Suprapubic skin (tissue), 4 donors: ENCODE measurements around the gene PRAME. TPM values are rescaled to one million over a fixed set of nuclear protein-coding genes. Genes with fewer than 3 reads are reported as not detected.

Experiments used
- DNase-seq, 2 donors: peaks; one replicate each; pipeline ENCODE4 v3.0.0-alpha.2; 2019; ENCODE audit warnings: low spot score in 2 of 2
- H3K27ac ChIP-seq: fragments of 200-600 bp; sonication (generic); one replicate; pipeline ENCODE4 v1.5.1; 2019
- H3K27me3 ChIP-seq: fragments of 200-600 bp; sonication (generic); one replicate; pipeline ENCODE4 v1.5.1; 2019
- H3K36me3 ChIP-seq: fragments of 200-600 bp; sonication (generic); one replicate; pipeline ENCODE4 v1.5.1; 2019
- H3K4me1 ChIP-seq: fragments of 200-600 bp; sonication (generic); one replicate; pipeline ENCODE4 v1.5.1; 2019
- H3K4me3 ChIP-seq: fragments of 200-600 bp; sonication (generic); one replicate; pipeline ENCODE4 v1.5.1; 2019; ENCODE audit warnings: mild to moderate bottlenecking
- H3K9me3 ChIP-seq: fragments of 200-600 bp; sonication (generic); one replicate; pipeline ENCODE4 v1.5.1; 2019
- EP300 ChIP-seq: sonication (generic); formaldehyde crosslinking; IDR thresholded peaks from one replicate; pipeline ENCODE4 v1.6.1; 2017; ENCODE audit warnings: antibody characterized with exemption
- POLR2A ChIP-seq, 2 donors: fragments of 450-650 bp; IDR thresholded peaks; one replicate each; pipeline ENCODE4 v1.6.1; 2017; ENCODE audit warnings: antibody characterized with exemption in 2 of 2, mild to moderate bottlenecking in 2 of 2, moderate library complexity in 2 of 2
- POLR2AphosphoS5 ChIP-seq, 3 donors: sonication (generic); formaldehyde crosslinking; IDR thresholded peaks; one replicate each; pipeline ENCODE4 v1.6.1; 2017; ENCODE audit warnings: antibody characterized with exemption in 3 of 3
- WGBS: methylation state at CpG from one replicate; pipeline ENCODE4 v1.1.5; 2018; 5-methylcytosine and 5-hydroxymethylcytosine counted together
- total RNA-seq, 4 donors: library from RNA; depleted of rRNA; stranded (reverse); fragments of >200 nt; gene quantifications; one replicate each; pipeline ENCODE4 v1.1.0, GENCODE V29; 2016
- TF ChIP-seq, protein P1 (sequence below), 2 donors: fragments of 200-600 bp in 1 of 2; fragments of 450-650 bp in 1 of 2; sonication (generic) in 1 of 2; IDR thresholded peaks; one replicate each; pipeline ENCODE4 v1.5.1; 2016 to 2019; ENCODE audit warnings: antibody characterized with exemption in 2 of 2, mild to moderate bottlenecking in 1 of 2, moderate library complexity in 1 of 2

The PRAME gene
- total RNA-seq, 4 donors from 2014 or later = not detected

GRCh38 chr22:22536916-22537315 lies 22.1 kb downstream of the PRAME start:
- no peak for DNase-seq
- no peaks in the 10 kb centered on the region for H3K4me1 ChIP-seq
- H3K4me3 ChIP-seq = no peak overlapping the region
- no peaks in the 10 kb centered on the region for H3K36me3 ChIP-seq
- H3K27ac ChIP-seq = no peak overlapping the region
- 36% methylated on average over 1 of the region's 1 CpG for WGBS
- no peaks in the 10 kb centered on the region for H3K9me3 ChIP-seq
- TF ChIP-seq EP300 (no peak), POLR2AphosphoS5 (IDR thresholded peaks at IDR 0.05) (no peak), POLR2A (IDR thresholded peaks at IDR 0.05) (no peak)
- TF ChIP-seq, protein P1, sequence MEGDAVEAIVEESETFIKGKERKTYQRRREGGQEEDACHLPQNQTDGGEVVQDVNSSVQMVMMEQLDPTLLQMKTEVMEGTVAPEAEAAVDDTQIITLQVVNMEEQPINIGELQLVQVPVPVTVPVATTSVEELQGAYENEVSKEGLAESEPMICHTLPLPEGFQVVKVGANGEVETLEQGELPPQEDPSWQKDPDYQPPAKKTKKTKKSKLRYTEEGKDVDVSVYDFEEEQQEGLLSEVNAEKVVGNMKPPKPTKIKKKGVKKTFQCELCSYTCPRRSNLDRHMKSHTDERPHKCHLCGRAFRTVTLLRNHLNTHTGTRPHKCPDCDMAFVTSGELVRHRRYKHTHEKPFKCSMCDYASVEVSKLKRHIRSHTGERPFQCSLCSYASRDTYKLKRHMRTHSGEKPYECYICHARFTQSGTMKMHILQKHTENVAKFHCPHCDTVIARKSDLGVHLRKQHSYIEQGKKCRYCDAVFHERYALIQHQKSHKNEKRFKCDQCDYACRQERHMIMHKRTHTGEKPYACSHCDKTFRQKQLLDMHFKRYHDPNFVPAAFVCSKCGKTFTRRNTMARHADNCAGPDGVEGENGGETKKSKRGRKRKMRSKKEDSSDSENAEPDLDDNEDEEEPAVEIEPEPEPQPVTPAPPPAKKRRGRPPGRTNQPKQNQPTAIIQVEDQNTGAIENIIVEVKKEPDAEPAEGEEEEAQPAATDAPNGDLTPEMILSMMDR (IDR thresholded peaks at IDR 0.05) = no peak
- H3K27me3 ChIP-seq = peaks cover 9% of the 10 kb centered on the region

GRCh38 chr22:22536515-22536914 lies 22.6 kb downstream of the PRAME start:
- 86% methylated on average over 6 of the region's 6 CpGs for WGBS

DNA sequence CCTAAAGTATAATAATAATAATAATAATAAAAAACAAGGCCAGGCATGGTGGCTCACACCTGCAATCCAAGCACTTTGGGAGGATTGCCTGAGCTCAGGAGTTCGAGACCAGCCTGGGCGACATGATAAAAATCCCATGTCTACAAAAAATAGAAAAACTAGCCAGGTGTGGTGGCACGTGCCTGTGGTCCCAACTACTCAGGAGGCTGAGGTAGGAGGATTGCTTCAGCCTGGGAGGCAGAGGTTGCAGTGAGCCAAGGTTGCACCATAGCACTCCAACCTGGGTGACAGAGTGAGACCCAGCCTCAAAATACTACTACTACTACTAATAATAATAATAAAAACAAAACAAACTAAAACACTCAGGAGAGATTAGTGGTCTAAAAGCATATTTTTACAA lies 23.4 kb downstream of the PRAME start:
- 84% methylated on average over 3 of the region's 3 CpGs for WGBS
- Histone ChIP-seq H3K27ac (no peak overlapping the region), H3K4me1 (no peaks in the 10 kb centered on the region), H3K27me3 (peaks cover 9% of the 10 kb centered on the region), H3K4me3 (no peak overlapping the region), H3K9me3 (no peaks in the 10 kb centered on the region), H3K36me3 (no peaks in the 10 kb centered on the region)
- TF ChIP-seq POLR2AphosphoS5 (IDR thresholded peaks at IDR 0.05) (no peak), EP300 (no peak), POLR2A (IDR thresholded peaks at IDR 0.05) (no peak)
- TF ChIP-seq, protein P1 (IDR thresholded peaks at IDR 0.05) = no peak
- no peak for DNase-seq

More at GRCh38 chr22:22536515-22536914, 22.6 kb downstream of the PRAME start:
- no peak for TF ChIP-seq EP300
- no peak for TF ChIP-seq POLR2A (IDR thresholded peaks at IDR 0.05)
- TF ChIP-seq, protein P1 (IDR thresholded peaks at IDR 0.05) = no peak
- no peak for TF ChIP-seq POLR2AphosphoS5 (IDR thresholded peaks at IDR 0.05)
- H3K4me3 ChIP-seq = no peak overlapping the region
- H3K9me3 ChIP-seq = no peaks in the 10 kb centered on the region
- no peaks in the 10 kb centered on the region for H3K4me1 ChIP-seq
- H3K27ac ChIP-seq = no peak overlapping the region
- H3K36me3 ChIP-seq = no peaks in the 10 kb centered on the region
- peaks cover 12% of the 10 kb centered on the region for H3K27me3 ChIP-seq
- DNase-seq = no peak

DNA sequence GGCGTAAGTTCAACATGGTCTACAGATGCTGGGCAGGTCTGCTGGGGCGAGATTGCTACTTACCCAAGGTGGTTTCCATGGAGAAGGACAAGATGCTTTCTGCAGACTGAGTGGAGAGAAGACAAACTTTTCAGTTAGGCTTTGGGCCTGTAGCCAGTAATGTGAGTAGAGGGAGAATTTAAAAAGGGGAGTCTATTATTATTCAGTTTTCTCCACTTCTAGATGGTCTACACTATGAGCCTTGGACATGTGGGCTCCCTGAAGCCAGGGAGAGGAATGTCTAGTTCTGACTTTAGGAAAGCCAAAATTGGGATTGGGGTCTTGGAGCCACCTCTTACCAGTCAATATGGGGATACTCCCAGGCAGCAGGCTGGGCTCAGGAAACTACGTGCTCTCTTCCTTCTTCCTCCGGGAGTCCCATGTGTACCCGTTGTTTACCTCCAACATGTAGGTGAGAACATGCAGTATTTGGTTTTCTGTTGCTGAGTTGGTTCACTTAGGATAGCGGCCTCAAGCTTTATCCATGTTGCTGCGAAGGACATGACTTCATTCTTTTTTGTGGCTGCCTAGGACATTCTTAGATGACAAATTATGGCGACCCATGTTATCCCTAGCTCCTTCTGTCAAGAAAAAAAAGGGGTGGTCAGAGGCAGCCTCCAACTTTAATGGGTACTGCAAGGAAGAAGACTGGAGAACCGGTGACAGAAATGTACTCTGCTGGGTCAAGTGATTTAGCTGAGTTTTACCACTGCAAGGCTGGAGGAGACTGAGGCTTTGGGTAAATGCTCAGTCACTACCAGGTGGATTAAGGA lies 24.3 kb downstream of the PRAME start:
- no peak for TF ChIP-seq POLR2AphosphoS5 (IDR thresholded peaks at IDR 0.05)
- no peak for TF ChIP-seq EP300
- TF ChIP-seq, protein P1 (IDR thresholded peaks at IDR 0.05) = no peak
- TF ChIP-seq POLR2A (IDR thresholded peaks at IDR 0.05) = no peak
- Histone ChIP-seq H3K9me3 (no peaks in the 10 kb centered on the region), H3K4me3 (no peak overlapping the region), H3K27ac (no peak overlapping the region), H3K27me3 (peaks cover 9% of the 10 kb centered on the region), H3K4me1 (no peaks in the 10 kb centered on the region), H3K36me3 (no peaks in the 10 kb centered on the region)
- 87% methylated on average over 9 of the region's 9 CpGs for WGBS
- no peak for DNase-seq

DNA sequence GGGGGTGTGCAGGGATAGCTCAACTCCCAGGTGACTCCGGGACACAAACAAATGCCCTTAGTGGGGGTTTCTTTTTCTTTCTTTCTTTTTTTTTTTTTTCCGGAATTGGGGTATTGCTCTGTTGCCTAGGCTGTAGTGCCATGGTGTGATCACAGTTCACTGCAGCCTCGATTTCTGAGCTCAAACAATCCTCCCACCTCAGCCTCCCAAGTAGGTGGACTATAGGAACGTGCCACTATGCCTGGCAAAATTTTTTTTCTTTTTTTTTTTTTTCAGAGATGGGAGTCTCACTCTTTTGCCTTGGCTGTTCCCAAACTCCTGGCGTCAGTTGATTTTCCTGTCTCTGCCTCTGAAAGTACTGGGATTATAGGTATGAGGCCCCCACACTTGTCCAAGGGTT lies 25.2 kb downstream of the PRAME start:
- TF ChIP-seq POLR2AphosphoS5 (IDR thresholded peaks at IDR 0.05) = no peak
- TF ChIP-seq, protein P1 (IDR thresholded peaks at IDR 0.05) = no peak
- TF ChIP-seq POLR2A (IDR thresholded peaks at IDR 0.05) = no peak
- no peak for TF ChIP-seq EP300
- Histone ChIP-seq H3K4me3 (no peak overlapping the region), H3K27me3 (peaks cover 9% of the 10 kb centered on the region), H3K27ac (no peak overlapping the region), H3K4me1 (no peaks in the 10 kb centered on the region), H3K36me3 (no peaks in the 10 kb centered on the region), H3K9me3 (no peaks in the 10 kb centered on the region)
- no peak for DNase-seq
- 89% methylated on average over 5 of the region's 5 CpGs for WGBS
